ENCODE measurements around the gene BOLL.
A peak's percentile ranks its signal among the peaks of the same experiment; 100 is the strongest.

- TF ChIP-seq POLR2A (IDR thresholded peaks at IDR 0.05), result no peak
- no peak for TF ChIP-seq CTCF (IDR thresholded peaks at IDR 0.05)
- peak; percentile 9 for TF ChIP-seq EP300 (IDR thresholded peaks at IDR 0.05)
- TF ChIP-seq POLR2AphosphoS5 (IDR thresholded peaks at IDR 0.05), result no peak
Observed at GRCh38 chr2:197704434-197705120, 80.5 kb downstream of the BOLL start.

All from gastroesophageal sphincter (tissue), 3 donors.